NCI-H2081 (cell line): ENCODE measurements around the gene GAL3ST3.
"Not testable (repeated sequence)": the region's sequence is repeated elsewhere in the genome, so short reads cannot be mapped to it uniquely, and the experiment has no call there.

Experiments used
- DNase-seq, 2 experiments: peaks; one replicate each; lab custom pipeline; 2025; lab: John Stamatoyannopoulos, UW

The GAL3ST3 gene

GRCh38 chr11:66044757-66045156 is 4.2 kb downstream of the GAL3ST3 start:
- no peak for DNase-seq

GRCh38 chr11:66042996-66043906 is 5.7 kb downstream of the GAL3ST3 start:
- DNase-seq = no peak

- DNase-seq = no peak
Measured at GRCh38 chr11:66042227-66042995, 6.5 kb downstream of the GAL3ST3 start.

- DNase-seq = no peak
Measured at GRCh38 chr11:66039765-66040164, 9.2 kb downstream of the GAL3ST3 start.

GRCh38 chr11:66037327-66037726 is 11.6 kb downstream of the GAL3ST3 start:
- no peak for DNase-seq

- DNase-seq = no peak
Measured at GRCh38 chr11:66036334-66036710, 12.6 kb downstream of the GAL3ST3 start.

- DNase-seq = no peak
Measured at GRCh38 chr11:66035653-66036333, 13.2 kb downstream of the GAL3ST3 start.

- DNase-seq = no peak
Measured at GRCh38 chr11:66032957-66033735, 15.8 kb downstream of the GAL3ST3 start.

- no peak for DNase-seq
Measured at GRCh38 chr11:66026017-66026529, 22.9 kb downstream of the GAL3ST3 start, which contains the start of gene CATSPER1. Gene CATSPER1, minus strand, starts transcription at chr11:66026479. Its CDS starts 100 bp downstream, at chr11:66026379.

GRCh38 chr11:66023186-66023440 is 25.8 kb downstream of the GAL3ST3 start:
- DNase-seq = not testable (repeated sequence)

- peak; percentile 46 to 57 for DNase-seq
Measured at GRCh38 chr11:66022401-66023185, 26.4 kb downstream of the GAL3ST3 start.

- no peak for DNase-seq
Measured at GRCh38 chr11:66020618-66021357, 28.2 kb downstream of the GAL3ST3 start.

- no peak for DNase-seq
Measured at GRCh38 chr11:66020212-66020611, 28.7 kb downstream of the GAL3ST3 start.

GRCh38 chr11:66017321-66017720 is 31.6 kb downstream of the GAL3ST3 start:
- no peak for DNase-seq

- DNase-seq = no peak
Measured at GRCh38 chr11:66016793-66017177, 32.2 kb downstream of the GAL3ST3 start.

GRCh38 chr11:66015936-66016792 is 32.8 kb downstream of the GAL3ST3 start:
- DNase-seq = no peak

GRCh38 chr11:66015454-66015881 is 33.5 kb downstream of the GAL3ST3 start:
- no peak for DNase-seq

GRCh38 chr11:66014804-66015453 is 34.0 kb downstream of the GAL3ST3 start:
- no peak for DNase-seq

GRCh38 chr11:66013762-66014100 is 35.2 kb downstream of the GAL3ST3 start:
- DNase-seq = no peak
